PFSK-1 (cell line): ENCODE results near the gene NUDT1.

Experiments used
- POLR2AphosphoS5 ChIP-seq: IDR thresholded peaks from 2 replicates; pipeline ENCODE4 v1.6.1; 2012; ENCODE audit warnings: low read depth, mild to moderate bottlenecking, control low read depth, low read length, moderate library complexity
- SIN3A ChIP-seq: IDR thresholded peaks from 2 replicates; pipeline ENCODE4 v1.6.1; 2012; ENCODE audit warnings: mild to moderate bottlenecking, low read length, moderate library complexity, borderline replicate concordance; ENCODE audit not compliant: insufficient read depth
- TF ChIP-seq, protein P1 (sequence below), 2 experiments: IDR thresholded peaks; 2 replicates each; pipeline versions ENCODE4 v1.6.1 to v1.8.0; 2011 to 2012; ENCODE audit warnings: low read depth in 2 of 2, low read length in 2 of 2, control low read depth in 1 of 2, inconsistent platforms in 1 of 2, mild to moderate bottlenecking in 1 of 2, moderate library complexity in 1 of 2; ENCODE audit not compliant: insufficient read depth in 1 of 2

DNA sequence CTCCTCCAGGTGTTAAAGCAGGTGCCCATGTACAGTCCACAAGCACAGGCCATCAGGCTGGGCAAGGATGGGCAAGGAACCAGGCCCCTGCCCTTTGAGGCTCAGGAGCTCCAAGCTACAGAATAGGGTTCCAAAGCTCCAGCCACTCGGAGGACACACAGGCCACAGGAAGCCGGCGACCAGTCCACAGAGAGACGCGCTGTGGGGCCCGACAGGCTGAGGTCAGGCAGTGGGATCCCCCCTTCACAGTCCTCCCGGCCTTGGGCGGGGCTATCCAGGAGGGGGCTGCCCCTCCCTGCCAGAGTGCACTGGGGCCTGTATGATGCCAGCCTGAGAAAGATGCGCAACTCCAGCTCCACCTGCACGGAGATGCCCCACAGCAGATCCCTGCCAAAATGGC is 43.3 kb upstream of the NUDT1 start:
- TF ChIP-seq POLR2AphosphoS5 (no peak), SIN3A (no peak)
- TF ChIP-seq, protein P1, sequence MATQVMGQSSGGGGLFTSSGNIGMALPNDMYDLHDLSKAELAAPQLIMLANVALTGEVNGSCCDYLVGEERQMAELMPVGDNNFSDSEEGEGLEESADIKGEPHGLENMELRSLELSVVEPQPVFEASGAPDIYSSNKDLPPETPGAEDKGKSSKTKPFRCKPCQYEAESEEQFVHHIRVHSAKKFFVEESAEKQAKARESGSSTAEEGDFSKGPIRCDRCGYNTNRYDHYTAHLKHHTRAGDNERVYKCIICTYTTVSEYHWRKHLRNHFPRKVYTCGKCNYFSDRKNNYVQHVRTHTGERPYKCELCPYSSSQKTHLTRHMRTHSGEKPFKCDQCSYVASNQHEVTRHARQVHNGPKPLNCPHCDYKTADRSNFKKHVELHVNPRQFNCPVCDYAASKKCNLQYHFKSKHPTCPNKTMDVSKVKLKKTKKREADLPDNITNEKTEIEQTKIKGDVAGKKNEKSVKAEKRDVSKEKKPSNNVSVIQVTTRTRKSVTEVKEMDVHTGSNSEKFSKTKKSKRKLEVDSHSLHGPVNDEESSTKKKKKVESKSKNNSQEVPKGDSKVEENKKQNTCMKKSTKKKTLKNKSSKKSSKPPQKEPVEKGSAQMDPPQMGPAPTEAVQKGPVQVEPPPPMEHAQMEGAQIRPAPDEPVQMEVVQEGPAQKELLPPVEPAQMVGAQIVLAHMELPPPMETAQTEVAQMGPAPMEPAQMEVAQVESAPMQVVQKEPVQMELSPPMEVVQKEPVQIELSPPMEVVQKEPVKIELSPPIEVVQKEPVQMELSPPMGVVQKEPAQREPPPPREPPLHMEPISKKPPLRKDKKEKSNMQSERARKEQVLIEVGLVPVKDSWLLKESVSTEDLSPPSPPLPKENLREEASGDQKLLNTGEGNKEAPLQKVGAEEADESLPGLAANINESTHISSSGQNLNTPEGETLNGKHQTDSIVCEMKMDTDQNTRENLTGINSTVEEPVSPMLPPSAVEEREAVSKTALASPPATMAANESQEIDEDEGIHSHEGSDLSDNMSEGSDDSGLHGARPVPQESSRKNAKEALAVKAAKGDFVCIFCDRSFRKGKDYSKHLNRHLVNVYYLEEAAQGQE (IDR thresholded peaks at IDR 0.05; ENCODE audit: insufficient read depth in 1 of 2, low read depth in 2 of 2, low read length in 2 of 2) = no peak
